Hepatocyte (in vitro differentiated cells): ENCODE results near the gene USP36. TPM values are rescaled to one million over a fixed set of nuclear protein-coding genes. Genes with fewer than 3 reads are reported as not detected.
A peak's percentile ranks its signal among the peaks of the same experiment; 100 is the strongest.

Experiments used
- DNase-seq: peaks from one replicate; pipeline ENCODE4 v3.0.0-alpha.2; 2016; ENCODE audit warnings: low spot score
- H2AFZ ChIP-seq: fragments of 200-600 bp; sonication (generic); 2 replicates; pipeline ENCODE4 v1.6.0; 2016; ENCODE audit warnings: antibody characterized with exemption, mild to moderate bottlenecking
- H3K27ac ChIP-seq: fragments of 200-600 bp; sonication (generic); 2 replicates; pipeline ENCODE4 v1.5.1; 2016; ENCODE audit warnings: mild to moderate bottlenecking
- H3K27me3 ChIP-seq: fragments of 200-600 bp; sonication (generic); 2 replicates; pipeline ENCODE4 v1.6.1; 2016
- H3K36me3 ChIP-seq: fragments of 200-600 bp; sonication (generic); replicated peaks from 2 replicates; pipeline ENCODE4 v1.5.1; 2016; ENCODE audit warnings: low read depth; ENCODE audit not compliant: insufficient read depth
- H3K4me1 ChIP-seq: fragments of 200-600 bp; sonication (generic); 2 replicates; pipeline ENCODE4 v1.5.1; 2016; ENCODE audit warnings: mild to moderate bottlenecking, moderate library complexity; ENCODE audit not compliant: insufficient read depth
- H3K4me2 ChIP-seq: fragments of 200-600 bp; sonication (generic); 2 replicates; pipeline ENCODE4 v1.6.0; 2016
- H3K4me3 ChIP-seq: fragments of 200-600 bp; sonication (generic); 2 replicates; pipeline ENCODE4 v1.5.1; 2016; ENCODE audit warnings: mild to moderate bottlenecking
- H3K79me2 ChIP-seq: fragments of 200-600 bp; sonication (generic); 2 replicates; pipeline ENCODE4 v1.6.0; 2017; ENCODE audit warnings: mild to moderate bottlenecking
- H3K9me2 ChIP-seq: fragments of 200-600 bp; sonication (generic); replicated peaks from 2 replicates; pipeline ENCODE4 v1.6.0; 2017; ENCODE audit warnings: mild to moderate bottlenecking; ENCODE audit not compliant: insufficient read depth
- H3K9me3 ChIP-seq: fragments of 200-600 bp; sonication (generic); 2 replicates; pipeline ENCODE4 v1.5.1; 2016; ENCODE audit warnings: low read depth, mild to moderate bottlenecking
- H4K20me1 ChIP-seq: fragments of 200-600 bp; sonication (generic); 2 replicates; pipeline ENCODE4 v1.6.0; 2016; ENCODE audit warnings: mild to moderate bottlenecking; ENCODE audit not compliant: insufficient read depth, poor library complexity, severe bottlenecking
- EZH2 ChIP-seq: fragments of 200-600 bp; sonication (generic); IDR thresholded peaks from 2 replicates; pipeline ENCODE4 v1.6.1; 2016; ENCODE audit warnings: antibody characterized with exemption, mild to moderate bottlenecking, borderline replicate concordance
- EZH2phosphoT487 ChIP-seq: fragments of 200-600 bp; sonication (generic); IDR thresholded peaks from one replicate; pipeline ENCODE4 v1.6.1; 2018; ENCODE audit warnings: antibody characterized with exemption, mild to moderate bottlenecking, low read depth, moderate library complexity; ENCODE audit not compliant: unreplicated experiment, severe bottlenecking
- WGBS: methylation state at CpG from one replicate; pipeline ENCODE4 v1.1.6; 2016; ENCODE audit warnings: low lambda C conversion rate; ENCODE audit errors: missing lambda C conversion rate; 5-methylcytosine and 5-hydroxymethylcytosine counted together
- polyA plus RNA-seq: library from polyadenylated mRNA; unstranded; fragments of >200 nt; fragmentation: Nextera tagmentation; extraction: Ambion mirVana; gene quantifications from 2 replicates; pipeline ENCODE4 v1.2.1, GENCODE V29; 2016
- total RNA-seq: library from RNA; depleted of rRNA; stranded (reverse); fragments of >200 nt; gene quantifications from 2 replicates; pipeline ENCODE4 v1.2.3, GENCODE V29; 2014
- TF ChIP-seq, protein P1 (sequence below): fragments of 200-600 bp; sonication (generic); IDR thresholded peaks from 2 replicates; pipeline ENCODE4 v1.5.1; 2016; ENCODE audit warnings: antibody characterized with exemption, mild to moderate bottlenecking; ENCODE audit not compliant: poor library complexity

The USP36 gene
- total and polyA plus RNA-seq, 2 experiments from 2014 or later, result 17.7 to 26.2 TPM

DNA sequence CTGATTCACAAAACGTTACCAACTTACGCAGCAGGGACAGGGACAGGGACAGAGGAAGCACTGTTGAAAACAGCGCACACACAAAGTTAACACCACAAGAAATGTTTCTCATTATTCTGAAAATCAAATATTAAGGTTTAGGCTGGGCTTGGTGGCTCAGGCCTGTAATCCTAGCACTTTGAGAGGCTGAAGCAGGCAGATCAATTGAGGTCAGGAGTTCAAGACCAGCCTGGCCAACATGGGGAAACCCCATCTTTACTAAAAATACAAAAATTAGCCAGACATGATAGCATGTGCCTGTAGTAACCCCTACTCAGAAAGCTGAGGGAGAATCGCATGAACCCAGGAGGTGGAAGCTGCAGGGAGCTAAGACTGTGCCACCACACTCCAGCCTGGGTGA lies 62.7 kb downstream of the USP36 start:
- WGBS, result 95% methylated on average over 4 of the region's 4 CpGs
- peaks cover 14% of the 10 kb centered on the region for H3K4me1 ChIP-seq
- H3K79me2 ChIP-seq, result peaks cover 86% of the 10 kb centered on the region

GRCh38 chr17:78774956-78775571 lies 65.5 kb downstream of the USP36 start:
- DNase-seq, result no peak
- TF ChIP-seq EZH2phosphoT487, result no peak
- TF ChIP-seq, protein P1, sequence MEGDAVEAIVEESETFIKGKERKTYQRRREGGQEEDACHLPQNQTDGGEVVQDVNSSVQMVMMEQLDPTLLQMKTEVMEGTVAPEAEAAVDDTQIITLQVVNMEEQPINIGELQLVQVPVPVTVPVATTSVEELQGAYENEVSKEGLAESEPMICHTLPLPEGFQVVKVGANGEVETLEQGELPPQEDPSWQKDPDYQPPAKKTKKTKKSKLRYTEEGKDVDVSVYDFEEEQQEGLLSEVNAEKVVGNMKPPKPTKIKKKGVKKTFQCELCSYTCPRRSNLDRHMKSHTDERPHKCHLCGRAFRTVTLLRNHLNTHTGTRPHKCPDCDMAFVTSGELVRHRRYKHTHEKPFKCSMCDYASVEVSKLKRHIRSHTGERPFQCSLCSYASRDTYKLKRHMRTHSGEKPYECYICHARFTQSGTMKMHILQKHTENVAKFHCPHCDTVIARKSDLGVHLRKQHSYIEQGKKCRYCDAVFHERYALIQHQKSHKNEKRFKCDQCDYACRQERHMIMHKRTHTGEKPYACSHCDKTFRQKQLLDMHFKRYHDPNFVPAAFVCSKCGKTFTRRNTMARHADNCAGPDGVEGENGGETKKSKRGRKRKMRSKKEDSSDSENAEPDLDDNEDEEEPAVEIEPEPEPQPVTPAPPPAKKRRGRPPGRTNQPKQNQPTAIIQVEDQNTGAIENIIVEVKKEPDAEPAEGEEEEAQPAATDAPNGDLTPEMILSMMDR, result no peak
- no peak for TF ChIP-seq EZH2
- H2AFZ ChIP-seq, result no peak overlapping the region
- H3K4me1 ChIP-seq, result peaks cover 12% of the 10 kb centered on the region
- H3K4me2 ChIP-seq, result no peak overlapping the region
- H3K79me2 ChIP-seq, result peaks cover 95% of the 10 kb centered on the region
- H3K27me3 ChIP-seq, result no peaks in the 10 kb centered on the region
- WGBS, result 93% methylated on average over 12 of the region's 12 CpGs
- H3K36me3 ChIP-seq, result no peaks in the 10 kb centered on the region
- H4K20me1 ChIP-seq, result peaks cover 5% of the 10 kb centered on the region
- H3K27ac ChIP-seq, result peak overlapping the region; percentile 30
- H3K9me3 ChIP-seq, result no peaks in the 10 kb centered on the region
- H3K9me2 ChIP-seq, result no peaks in the 10 kb centered on the region
- H3K4me3 ChIP-seq, result no peak overlapping the region

More for the DNA sequence above, 62.7 kb downstream of the USP36 start:
- no peak overlapping the region for H2AFZ ChIP-seq
- DNase-seq, result no peak
- H3K9me2 ChIP-seq, result no peaks in the 10 kb centered on the region
- H3K27me3 ChIP-seq, result no peaks in the 10 kb centered on the region
- H3K9me3 ChIP-seq, result no peaks in the 10 kb centered on the region
- H4K20me1 ChIP-seq, result peaks cover 3% of the 10 kb centered on the region
- no peak overlapping the region for H3K27ac ChIP-seq
- H3K36me3 ChIP-seq, result no peaks in the 10 kb centered on the region
- TF ChIP-seq EZH2phosphoT487, result no peak
- TF ChIP-seq EZH2, result no peak
- TF ChIP-seq, protein P1, result no peak
- no peak overlapping the region for H3K4me3 ChIP-seq
- H3K4me2 ChIP-seq, result no peak overlapping the region

GRCh38 chr17:78774453-78774852 lies 66.2 kb downstream of the USP36 start:
- H3K4me1 ChIP-seq, result peaks cover 12% of the 10 kb centered on the region
- H3K9me2 ChIP-seq, result no peaks in the 10 kb centered on the region
- no peaks in the 10 kb centered on the region for H3K36me3 ChIP-seq
- TF ChIP-seq EZH2phosphoT487 (no peak), EZH2 (no peak)
- TF ChIP-seq, protein P1, result no peak
- whole genome bisulfite sequencing, result 82% methylated on average over 2 of the region's 2 CpGs
- H3K4me3 ChIP-seq, result no peak overlapping the region
- peak overlapping the region; percentile 30 for H3K27ac ChIP-seq
- H3K79me2 ChIP-seq, result peaks cover 95% of the 10 kb centered on the region
- H3K4me2 ChIP-seq, result no peak overlapping the region
- DNase-seq, result no peak
- no peaks in the 10 kb centered on the region for H3K27me3 ChIP-seq
- no peaks in the 10 kb centered on the region for H3K9me3 ChIP-seq
- no peak overlapping the region for H2AFZ ChIP-seq
- H4K20me1 ChIP-seq, result peaks cover 5% of the 10 kb centered on the region
